GM10847 (cell line): ENCODE data around the gene GRIK4.

ENCODE experiments used
- POLR2A ChIP-seq: IDR thresholded peaks from 2 replicates; pipeline ENCODE4 v1.6.1; 2011; ENCODE audit not compliant: insufficient read length; ENCODE audit errors: extremely low read depth

GRIK4 gene

GRCh38 chr11:120771551-120772060 is 260.1 kb downstream of the GRIK4 start:
- TF ChIP-seq POLR2A: no peak

- TF ChIP-seq POLR2A: no peak
Observed at GRCh38 chr11:120773501-120774031, 262.0 kb downstream of the GRIK4 start.

- no peak for TF ChIP-seq POLR2A
Observed at GRCh38 chr11:120774591-120775386, 263.2 kb downstream of the GRIK4 start.

GRCh38 chr11:120775986-120776951 is 264.7 kb downstream of the GRIK4 start:
- TF ChIP-seq POLR2A: no peak

GRCh38 chr11:120778685-120779490 is 267.3 kb downstream of the GRIK4 start:
- TF ChIP-seq POLR2A: no peak

- TF ChIP-seq POLR2A: no peak
Observed at GRCh38 chr11:120780239-120780638, 268.7 kb downstream of the GRIK4 start.

- TF ChIP-seq POLR2A: no peak
Observed at GRCh38 chr11:120781486-120782120, 270.1 kb downstream of the GRIK4 start.

- no peak for TF ChIP-seq POLR2A
Observed at GRCh38 chr11:120784566-120785251, 273.2 kb downstream of the GRIK4 start.

GRCh38 chr11:120785576-120785975 is 274.0 kb downstream of the GRIK4 start:
- TF ChIP-seq POLR2A: no peak

GRCh38 chr11:120786206-120786735 is 274.7 kb downstream of the GRIK4 start:
- TF ChIP-seq POLR2A: no peak

- TF ChIP-seq POLR2A: no peak
Observed at GRCh38 chr11:120789391-120789790, 277.8 kb downstream of the GRIK4 start.

GRCh38 chr11:120792306-120792705 is 280.8 kb downstream of the GRIK4 start:
- no peak for TF ChIP-seq POLR2A

GRCh38 chr11:120793150-120793549 is 281.6 kb downstream of the GRIK4 start:
- TF ChIP-seq POLR2A: no peak

GRCh38 chr11:120793806-120794479 is 282.4 kb downstream of the GRIK4 start:
- TF ChIP-seq POLR2A: no peak
